ENCODE data around the gene BGN.

The BGN gene

DNA sequence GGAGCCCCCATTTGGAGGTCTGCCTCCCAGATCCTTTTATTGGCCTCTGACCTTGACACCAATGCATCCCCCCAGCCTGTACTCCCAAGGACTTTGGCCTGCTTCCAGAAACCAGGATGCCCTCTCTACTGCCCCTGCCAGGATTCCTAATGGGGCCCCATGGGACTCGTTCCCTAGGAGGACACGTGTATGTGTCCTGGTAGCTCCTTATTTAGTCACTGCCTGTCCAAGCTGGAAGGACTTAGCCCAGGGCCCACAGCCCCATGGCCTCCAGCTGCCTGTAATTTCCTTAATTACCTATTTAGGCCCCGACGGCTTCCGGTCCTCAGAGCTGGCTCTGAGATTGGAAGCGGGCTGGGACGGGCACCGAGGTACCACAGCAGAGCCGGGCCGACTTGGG is 32.0 kb downstream of the BGN start:
- no peak for DNase-seq (ENCODE audit: low read depth, low spot score)

DNA sequence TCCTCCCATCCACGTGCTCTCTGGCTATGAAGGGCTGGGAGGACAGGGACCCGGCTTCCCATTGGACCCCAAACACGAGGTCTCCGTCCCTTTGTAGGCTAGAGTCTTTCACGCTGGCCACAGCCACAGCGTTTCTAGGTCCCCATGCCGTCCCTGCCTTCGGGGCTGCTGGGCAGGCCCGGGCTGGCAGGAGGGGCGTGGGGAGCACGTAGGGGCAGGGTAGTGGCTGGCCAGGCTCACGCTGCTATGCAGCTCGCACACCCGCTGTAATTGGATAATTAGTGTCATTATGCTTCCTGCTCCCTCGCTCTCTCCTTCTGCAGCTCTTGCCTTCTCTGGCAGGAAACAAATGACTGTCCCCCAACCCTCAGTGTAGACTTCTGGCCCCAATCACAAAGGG is 32.4 kb downstream of the BGN start:
- DNase-seq (ENCODE audit: low read depth, low spot score) = no peak

DNA sequence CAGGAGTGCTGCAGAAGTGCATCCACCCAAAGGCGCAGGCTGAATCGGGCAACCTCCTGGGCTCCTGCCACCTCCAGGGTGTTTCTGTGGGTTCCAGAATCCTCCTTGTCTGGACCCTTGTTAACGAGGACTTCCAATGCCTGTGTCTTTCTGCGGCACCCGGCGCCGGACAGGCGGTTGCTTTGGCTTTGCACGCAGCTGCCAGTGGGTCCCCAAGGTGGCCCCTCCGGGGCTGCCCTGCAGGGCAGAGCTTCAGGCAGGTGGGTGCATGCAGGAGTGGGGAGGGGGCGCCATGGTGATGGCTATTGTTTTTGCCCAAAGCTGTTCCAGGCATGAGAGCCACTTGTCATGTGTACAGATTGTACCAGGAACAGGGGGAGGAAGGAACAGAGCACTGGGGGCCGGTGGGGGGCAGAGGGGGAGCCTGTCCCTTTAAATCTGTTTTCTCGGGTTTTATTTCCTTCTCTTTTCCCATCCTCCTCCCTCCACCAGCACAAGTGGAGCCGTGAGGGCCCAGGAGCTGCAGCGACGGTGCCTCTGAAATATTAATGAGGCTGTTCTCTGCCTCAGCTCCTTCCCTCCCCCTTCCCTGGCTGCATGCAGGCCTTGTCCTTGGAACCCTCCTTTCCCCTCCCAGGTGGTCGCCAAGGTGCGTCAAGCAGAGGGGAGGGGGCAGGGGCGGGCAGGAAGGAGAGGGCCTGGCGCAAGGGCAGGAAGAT is 35.8 kb downstream of the BGN start:
- DNase-seq (ENCODE audit: low read depth, low spot score) = no peak

DNA sequence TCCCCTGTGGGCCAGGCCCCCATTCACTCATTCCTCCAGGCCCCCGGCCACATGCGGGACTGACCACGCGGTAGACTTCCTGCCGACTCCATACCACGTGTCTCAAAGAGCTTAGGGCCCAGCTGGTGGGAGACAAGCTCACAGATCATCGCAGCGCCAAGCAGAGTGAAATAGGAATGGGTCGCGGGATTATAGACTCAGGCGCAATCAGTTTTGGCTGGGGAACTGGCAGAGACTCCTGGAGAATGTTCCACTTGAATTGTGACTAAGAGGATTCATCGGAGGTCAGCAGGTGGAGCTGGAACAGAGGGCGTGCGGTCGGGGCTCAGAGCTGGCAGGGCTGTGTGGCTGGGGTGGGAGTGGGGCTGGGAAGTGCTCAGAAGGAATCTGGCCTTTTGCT is 38.3 kb downstream of the BGN start:
- no peak for DNase-seq (ENCODE audit: low read depth, low spot score)

DNA sequence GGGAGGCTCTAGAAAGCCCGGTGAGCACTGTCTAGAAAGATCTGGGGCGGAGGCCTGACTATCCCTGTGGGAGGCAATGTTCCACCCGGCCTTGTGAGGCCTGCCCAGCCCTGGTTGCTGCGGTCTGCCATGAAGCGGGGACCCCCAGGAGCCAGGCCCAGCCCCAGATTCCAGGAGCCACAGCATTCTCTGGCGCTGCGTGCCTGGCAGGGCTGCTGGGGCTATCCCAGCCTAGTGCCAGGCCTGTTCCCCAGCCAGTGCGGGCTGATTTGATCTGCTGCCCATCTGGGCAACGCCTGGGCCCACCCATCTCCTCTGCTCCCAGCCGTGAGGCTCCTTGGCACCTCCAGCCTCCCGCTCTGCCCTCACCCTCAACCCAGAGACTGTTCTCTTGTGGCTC is 42.3 kb downstream of the BGN start:
- no peak for DNase-seq (ENCODE audit: low read depth, low spot score)

DNA sequence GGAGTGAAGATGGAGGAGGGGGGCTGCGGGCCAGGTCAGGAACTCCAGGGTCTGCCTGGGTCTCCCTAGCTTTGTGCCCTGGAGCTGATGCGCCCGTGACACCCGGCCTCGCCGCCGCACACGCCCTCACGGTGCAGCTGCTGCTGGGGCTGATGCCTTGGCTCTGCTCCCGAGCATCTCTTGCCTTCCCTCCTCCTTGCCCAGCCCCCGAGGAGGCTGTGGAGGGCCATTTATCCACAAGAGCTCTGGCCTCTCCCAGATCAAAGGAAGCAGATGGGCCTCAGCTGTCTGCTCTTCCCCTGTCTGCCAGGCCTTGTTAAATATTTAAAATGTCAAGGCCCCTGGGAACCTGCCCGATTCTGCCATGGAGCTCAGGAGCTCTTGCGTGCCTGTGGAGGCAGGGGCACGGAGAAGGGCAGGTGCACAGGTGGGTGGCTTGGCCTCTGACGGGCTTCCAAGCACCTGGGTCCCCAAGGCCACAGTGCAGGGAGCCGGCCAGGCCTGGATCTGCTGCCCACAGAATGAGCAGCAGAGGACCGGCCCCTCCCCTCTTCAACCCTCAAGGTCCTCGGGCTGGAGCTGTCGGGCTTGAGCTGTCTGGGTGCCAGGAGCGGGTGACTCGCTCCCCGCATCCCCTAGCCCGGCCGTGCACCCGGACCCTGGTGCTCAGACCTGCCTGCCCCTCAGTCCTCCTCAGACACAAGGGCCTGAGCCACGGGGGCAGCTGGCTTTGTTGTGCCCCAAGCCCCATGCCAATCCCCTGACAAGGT is 42.9 kb downstream of the BGN start:
- DNase-seq (ENCODE audit: low read depth, low spot score) = no peak

DNA sequence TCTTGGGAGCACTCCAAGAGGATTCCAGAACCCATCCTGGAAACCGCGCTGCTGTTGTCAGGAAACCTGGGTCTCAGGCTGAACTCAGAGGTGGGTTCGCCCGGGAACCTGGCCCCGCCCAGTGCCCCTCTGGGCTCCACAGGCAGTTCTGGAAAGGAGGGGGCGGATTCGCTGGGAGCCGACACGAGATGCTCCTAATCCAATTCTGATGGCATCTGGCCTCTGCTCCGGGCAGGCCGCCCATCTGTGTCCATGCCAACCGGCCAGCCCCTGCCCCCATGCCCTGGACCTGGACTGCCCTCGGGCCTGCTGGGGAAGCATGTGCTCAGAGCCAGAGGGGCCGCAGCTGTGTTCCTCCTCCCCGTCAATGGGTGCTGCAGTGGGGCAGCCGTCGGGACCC is 43.6 kb downstream of the BGN start:
- no peak for DNase-seq (ENCODE audit: low read depth, low spot score)

DNA sequence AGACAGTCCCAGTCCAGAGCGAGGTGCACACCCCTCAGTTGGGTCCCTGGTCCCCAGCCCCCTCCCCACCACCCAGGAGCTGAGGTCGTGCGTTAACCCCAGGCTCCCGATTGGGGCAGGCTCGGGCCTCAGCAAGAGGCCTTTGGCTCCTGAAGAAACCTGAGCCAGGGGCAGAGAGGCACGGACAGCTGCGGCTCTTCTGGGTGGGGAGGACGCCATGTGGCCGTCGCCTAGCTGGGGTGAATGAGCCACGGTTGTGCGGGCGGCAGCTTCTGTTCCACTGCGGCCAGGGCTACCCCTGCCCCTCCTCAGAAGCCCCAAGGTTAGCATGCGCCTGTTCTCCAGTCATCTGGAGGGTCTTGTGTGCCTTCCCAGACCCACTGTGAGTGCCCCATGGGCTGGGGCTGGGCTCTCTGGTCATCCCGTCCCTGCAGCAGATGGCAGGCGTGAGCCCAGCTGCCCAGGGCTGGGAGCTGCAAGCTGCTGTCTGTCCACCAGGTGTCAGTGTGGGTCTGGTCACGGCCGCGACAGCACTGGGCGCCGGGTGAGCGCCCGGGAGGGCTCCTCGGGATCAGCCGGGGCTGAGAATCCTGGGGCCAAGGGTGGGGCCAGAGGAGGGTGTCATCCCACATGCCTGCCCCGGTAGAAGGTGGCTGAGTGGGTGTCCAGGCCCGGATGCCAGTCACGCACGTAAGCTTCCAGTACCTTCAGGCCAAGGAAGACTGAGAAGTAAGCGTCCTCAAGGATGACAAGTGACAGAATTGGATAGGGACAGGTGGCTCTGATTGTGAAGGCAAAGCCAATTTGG is 44.6 kb downstream of the BGN start:
- DNase-seq (ENCODE audit: low read depth, low spot score) = no peak

DNA sequence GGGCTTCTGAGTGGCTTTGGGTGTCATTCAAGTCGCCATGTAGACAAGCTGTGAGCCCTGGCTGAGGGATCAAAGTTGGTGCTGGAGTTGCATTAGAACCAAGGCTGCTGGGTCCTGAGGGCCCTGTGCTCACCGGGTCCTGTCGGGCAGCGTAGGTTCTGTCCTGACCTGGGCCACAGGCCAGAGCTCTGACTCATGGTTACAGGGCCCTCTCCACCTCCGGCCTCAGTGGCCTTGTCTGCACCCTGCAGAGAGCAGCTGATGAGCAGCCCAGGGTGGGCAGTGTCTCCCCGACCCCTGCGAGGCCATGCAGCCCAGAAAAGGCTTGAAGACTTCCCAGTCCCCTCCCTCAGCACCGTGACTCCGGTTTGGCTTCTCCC is 45.2 kb downstream of the BGN start:
- DNase-seq (ENCODE audit: low read depth, low spot score) = no peak

DNA sequence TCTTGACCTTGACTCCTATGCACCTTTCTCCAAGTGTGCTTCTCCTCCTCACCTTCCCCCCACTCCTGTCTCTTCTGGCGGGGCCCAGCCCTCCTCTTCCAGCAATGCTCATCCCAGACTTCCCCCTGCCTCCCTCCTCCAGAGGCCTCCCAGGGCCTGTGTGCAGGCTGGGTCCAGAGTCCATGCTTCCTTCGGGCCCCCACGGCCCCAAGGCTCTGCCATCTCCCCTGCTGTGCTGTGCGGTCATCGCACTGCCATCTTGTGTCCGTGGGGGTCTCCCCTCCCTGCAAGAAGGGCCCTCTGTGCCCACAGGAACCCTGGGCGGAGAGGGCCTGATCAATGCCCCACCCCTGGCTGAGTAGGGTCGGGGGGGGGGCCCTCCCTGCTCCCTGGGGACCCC is 49.9 kb downstream of the BGN start:
- DNase-seq (ENCODE audit: low read depth, low spot score) = no peak

DNA sequence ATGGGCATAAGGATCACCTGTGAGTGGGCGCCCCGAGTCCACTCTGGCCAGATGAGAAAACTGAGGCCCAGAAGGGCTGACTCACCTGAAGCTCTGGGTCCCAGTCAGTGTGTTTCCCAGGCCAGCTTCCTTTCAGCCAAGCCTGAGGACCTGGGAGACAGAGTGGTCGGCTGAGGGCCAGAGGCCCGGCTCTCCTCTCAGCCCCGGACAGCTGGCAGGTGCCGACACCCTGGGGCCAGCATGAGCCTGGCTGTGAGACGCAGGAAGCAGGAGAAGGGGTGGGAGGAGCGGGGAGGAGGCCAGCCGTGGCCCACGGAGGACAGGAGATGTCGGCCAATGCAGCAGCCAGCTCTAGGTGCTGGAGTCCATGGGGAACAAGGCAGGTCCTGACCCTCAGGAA is 51.6 kb downstream of the BGN start:
- DNase-seq (ENCODE audit: low read depth, low spot score) = no peak

DNA sequence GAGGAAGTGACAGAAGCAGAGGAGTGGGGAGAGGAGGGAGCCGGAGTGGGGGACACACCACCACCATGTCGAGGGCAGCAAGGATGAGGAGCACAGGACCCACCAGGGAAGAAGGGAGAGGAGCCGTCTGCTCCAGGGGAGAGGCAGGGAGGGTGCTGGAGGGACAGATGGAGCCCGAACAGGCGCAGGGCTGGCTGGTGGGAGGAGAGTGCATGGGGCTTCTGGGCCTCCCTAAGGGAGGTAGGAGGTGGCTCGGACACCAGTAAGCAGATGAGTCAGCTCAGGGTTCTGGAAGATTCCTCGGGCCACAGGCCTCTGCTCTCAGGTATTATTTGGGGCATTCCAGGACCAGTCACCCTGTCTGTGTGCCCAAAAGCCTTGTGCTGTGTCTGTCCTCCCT is 52.4 kb downstream of the BGN start:
- DNase-seq (ENCODE audit: low read depth, low spot score) = no peak

DNA sequence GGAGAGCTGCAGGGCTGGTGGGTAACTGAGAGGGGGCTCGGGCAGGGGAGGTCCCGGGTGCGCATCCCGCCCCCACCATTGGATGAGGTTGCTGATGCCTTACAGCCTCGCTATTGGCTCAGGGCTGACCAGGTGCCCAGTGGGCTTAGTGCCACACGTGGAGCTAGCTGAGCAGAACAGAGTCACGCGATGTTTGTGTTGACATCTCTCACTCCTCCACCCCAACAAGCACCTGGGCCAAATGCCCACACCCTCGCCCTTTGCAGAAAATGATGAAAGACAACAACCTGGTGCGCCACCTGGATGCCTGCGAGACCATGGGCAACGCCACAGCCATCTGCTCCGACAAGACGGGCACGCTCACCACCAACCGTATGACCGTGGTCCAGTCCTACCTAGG is 54.5 kb downstream of the BGN start:
- DNase-seq (ENCODE audit: low read depth, low spot score) = no peak

DNA sequence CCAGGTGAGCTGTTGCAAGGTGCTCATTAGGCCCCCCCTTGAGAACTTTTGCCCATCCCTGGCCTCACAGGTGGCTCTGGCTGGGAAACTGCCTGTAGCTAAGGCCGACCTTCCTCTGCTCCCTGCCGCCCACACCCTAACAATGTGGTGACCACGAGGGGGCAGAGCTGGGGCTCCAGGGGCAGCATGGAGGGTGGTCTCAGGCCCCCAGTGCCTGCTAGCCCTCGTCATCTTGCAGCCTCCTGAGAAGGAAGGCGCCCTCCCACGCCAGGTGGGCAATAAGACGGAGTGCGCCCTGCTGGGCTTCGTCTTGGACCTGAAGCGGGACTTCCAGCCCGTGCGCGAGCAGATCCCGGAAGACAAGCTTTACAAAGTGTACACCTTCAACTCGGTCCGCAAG is 55.0 kb downstream of the BGN start:
- DNase-seq (ENCODE audit: low read depth, low spot score) = no peak

DNA sequence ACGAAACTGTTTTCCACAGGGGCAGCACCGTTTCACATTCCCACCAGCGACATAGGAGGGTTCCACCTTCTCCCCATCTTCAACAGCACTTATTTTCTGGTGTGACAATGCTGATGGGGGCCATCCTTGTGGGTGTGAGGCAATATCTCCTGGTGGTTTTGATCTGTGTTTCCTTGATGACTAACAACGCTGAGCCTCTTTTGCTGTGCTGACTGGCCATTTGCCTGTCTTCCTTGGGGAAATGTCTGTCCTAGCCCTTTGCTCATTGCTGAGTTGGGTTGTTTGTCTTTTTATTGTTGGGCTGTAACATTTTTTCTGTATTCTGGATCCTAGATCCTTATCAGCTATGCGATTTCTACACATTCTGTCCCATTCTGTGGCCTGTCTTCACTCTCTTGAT is 56.4 kb downstream of the BGN start:
- no peak for DNase-seq (ENCODE audit: low read depth, low spot score)

DNA sequence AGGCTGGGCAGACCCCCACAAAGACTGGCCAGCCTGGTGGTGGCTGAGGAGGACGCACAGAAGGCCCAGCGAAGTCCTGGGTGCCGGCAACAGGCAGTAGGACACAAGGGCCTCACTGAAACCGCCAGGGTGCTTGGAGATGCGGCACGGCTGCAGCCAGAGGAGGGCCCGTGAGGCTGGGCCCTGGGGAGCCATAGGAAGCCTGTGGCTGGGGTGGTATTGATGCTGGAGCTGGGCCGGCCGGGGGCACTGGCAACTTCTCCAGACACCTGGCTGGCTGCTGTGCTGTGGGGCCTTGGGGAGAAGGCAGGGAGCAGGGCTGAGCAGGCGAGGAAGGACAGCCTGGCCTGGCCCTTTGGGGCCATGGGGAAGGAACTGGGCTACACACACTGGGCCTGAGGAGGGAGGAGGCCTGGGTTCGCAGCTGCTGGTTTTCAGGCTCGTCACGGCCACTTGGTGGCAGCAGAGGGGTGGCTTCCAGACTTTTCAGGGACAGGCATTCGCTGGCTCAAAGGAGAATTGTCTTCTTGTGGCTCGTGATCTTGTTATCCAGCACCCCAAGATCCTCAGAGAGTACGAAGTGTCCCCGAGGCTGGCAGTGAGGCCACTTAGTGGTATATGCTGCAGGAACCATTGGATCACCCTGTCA is 59.9 kb downstream of the BGN start:
- DNase-seq (ENCODE audit: low read depth, low spot score) = no peak

DNA sequence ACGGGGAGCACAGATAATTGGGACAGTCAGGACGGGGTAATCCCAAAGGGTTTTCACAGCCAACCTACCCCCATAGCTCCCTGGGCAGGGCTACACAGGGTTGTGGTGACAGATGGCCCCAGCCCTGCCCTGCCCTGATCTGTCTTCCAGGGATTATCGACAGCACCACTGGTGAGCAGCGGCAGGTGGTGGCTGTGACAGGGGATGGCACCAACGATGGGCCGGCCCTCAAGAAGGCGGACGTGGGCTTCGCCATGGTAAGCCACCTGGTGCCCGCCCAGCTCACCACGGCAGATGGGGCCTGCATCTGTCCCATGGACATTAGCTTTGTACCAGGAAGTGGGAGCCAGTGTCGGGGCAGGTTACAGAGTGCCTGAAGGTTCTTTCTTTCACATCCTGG is 62.0 kb downstream of the BGN start:
- no peak for DNase-seq (ENCODE audit: low read depth, low spot score)

DNA sequence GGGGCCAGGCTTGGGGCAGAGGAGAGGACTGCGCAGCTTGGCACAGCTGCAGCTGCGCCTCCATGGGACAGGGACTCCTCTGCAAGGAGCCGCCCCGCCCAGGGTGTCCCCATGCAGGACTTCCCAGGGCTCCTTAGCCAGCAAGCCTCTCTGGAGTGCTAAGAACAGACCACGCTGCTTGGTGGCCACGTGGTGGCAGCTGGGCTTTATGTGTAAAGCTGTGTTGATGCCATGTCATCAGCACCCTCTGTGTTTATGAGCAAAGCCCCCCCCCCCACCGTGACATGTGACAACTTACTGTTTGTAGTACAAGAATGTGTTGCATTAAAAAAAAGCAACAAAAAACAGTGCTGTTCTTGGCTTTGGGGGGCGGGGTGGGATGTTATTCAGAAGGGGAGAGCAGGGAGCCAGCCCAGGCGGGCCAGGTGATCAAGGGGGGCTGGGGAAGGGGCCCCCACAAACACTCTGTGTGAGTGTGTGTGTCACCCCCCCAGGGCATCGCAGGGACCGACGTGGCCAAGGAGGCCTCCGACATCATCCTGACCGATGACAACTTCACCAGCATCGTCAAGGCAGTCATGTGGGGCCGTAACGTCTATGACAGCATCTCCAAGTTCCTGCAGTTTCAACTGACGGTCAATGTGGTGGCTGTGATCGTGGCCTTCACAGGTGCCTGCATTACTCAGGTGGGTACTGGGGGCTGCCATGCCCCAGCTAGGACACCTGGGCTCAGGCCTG is 63.0 kb downstream of the BGN start:
- no peak for DNase-seq (ENCODE audit: low read depth, low spot score)

Data from iPS DF 19.7 (cell line).